Measurements from ENCODE around the gene ABTB2. TPM values are rescaled to one million over a fixed set of nuclear protein-coding genes. Genes with fewer than 3 reads are reported as not detected.

Gene ABTB2
- total RNA-seq, 4 donors from 2014 or later: 2.9 to 8.2 (median 6.6) TPM

- no peak for TF ChIP-seq POLR2A (IDR thresholded peaks at IDR 0.05)
- no peak for TF ChIP-seq CTCF (IDR thresholded peaks at IDR 0.05)
- no peaks in the 10 kb centered on the region for H3K36me3 ChIP-seq
- no peaks in the 10 kb centered on the region for H3K4me1 ChIP-seq
- no peak overlapping the region for H3K27ac ChIP-seq
- intact Hi-C loops (cut with DNase I; ENCODE audit: low total_unique reads): no loop called here
- DNase-seq: no peak
- H3K4me3 ChIP-seq: no peak overlapping the region
- no peaks in the 10 kb centered on the region for H3K27me3 ChIP-seq
- H3K9me3 ChIP-seq: no peaks in the 10 kb centered on the region
These were observed 118.8 kb downstream of the ABTB2 start for GRCh38 chr11:34238966-34239365.

GRCh38 chr11:34238533-34238932 lies 119.3 kb downstream of the ABTB2 start:
- TF ChIP-seq CTCF (IDR thresholded peaks at IDR 0.05) (no peak), POLR2A (IDR thresholded peaks at IDR 0.05) (no peak)
- no peak for DNase-seq
- intact Hi-C loops (cut with DNase I; ENCODE audit: low total_unique reads): no loop called here
- Histone ChIP-seq H3K4me3 (no peak overlapping the region), H3K36me3 (no peaks in the 10 kb centered on the region), H3K9me3 (no peaks in the 10 kb centered on the region), H3K27me3 (no peaks in the 10 kb centered on the region), H3K4me1 (no peaks in the 10 kb centered on the region), H3K27ac (no peak overlapping the region)

- no peaks in the 10 kb centered on the region for H3K27me3 ChIP-seq
- no peak for TF ChIP-seq CTCF (IDR thresholded peaks at IDR 0.05)
- no peak for TF ChIP-seq POLR2A (IDR thresholded peaks at IDR 0.05)
- no peaks in the 10 kb centered on the region for H3K36me3 ChIP-seq
- H3K4me1 ChIP-seq: no peaks in the 10 kb centered on the region
- no peak for DNase-seq
- intact Hi-C loops (cut with DNase I; ENCODE audit: low total_unique reads): no loop called here
- no peak overlapping the region for H3K4me3 ChIP-seq
- H3K27ac ChIP-seq: no peak overlapping the region
- H3K9me3 ChIP-seq: no peaks in the 10 kb centered on the region
These were observed 121.2 kb downstream of the ABTB2 start for GRCh38 chr11:34236572-34236971.

- no peak for DNase-seq
- TF ChIP-seq POLR2A (IDR thresholded peaks at IDR 0.05) (no peak), CTCF (IDR thresholded peaks at IDR 0.05) (no peak)
- H3K36me3 ChIP-seq: no peaks in the 10 kb centered on the region
- no peak overlapping the region for H3K27ac ChIP-seq
- no peaks in the 10 kb centered on the region for H3K4me1 ChIP-seq
- intact Hi-C loops (cut with DNase I; ENCODE audit: low total_unique reads): no loop called here
- H3K9me3 ChIP-seq: no peaks in the 10 kb centered on the region
- H3K27me3 ChIP-seq: no peaks in the 10 kb centered on the region
- H3K4me3 ChIP-seq: no peak overlapping the region
These were observed 122.2 kb downstream of the ABTB2 start for GRCh38 chr11:34235591-34236071.

- TF ChIP-seq CTCF (IDR thresholded peaks at IDR 0.05) (no peak), POLR2A (IDR thresholded peaks at IDR 0.05) (no peak)
- Histone ChIP-seq H3K27me3 (no peaks in the 10 kb centered on the region), H3K4me3 (no peak overlapping the region), H3K9me3 (no peaks in the 10 kb centered on the region), H3K4me1 (no peaks in the 10 kb centered on the region), H3K27ac (no peak overlapping the region), H3K36me3 (no peaks in the 10 kb centered on the region)
- no peak for DNase-seq
- intact Hi-C loops (cut with DNase I; ENCODE audit: low total_unique reads): no loop called here
These were observed 122.6 kb downstream of the ABTB2 start for GRCh38 chr11:34235189-34235588.
